Measurements from ENCODE around the gene FAM83B.

FAM83B gene

DNA sequence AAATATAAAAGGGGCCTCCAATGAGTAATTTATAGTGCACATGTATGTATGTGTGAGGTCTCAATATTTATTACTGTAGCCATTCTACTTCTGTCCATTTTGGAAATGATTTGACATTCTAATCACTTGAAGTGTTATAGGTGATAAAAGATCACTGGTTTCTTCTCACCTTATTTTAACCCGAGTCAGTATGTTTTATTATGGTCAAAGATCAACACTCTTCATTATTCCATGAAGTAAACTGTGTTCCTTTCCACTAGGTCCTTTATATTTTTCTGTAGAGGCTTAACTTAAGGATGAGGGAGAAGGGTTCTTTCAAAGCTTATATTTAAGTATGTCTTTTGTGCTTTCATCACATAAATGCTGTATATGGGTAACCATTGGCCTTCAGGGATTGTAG is 47.2 kb downstream of the FAM83B start:
- Histone ChIP-seq H3K4me3 (no peak overlapping the region), H3K4me1 (no peaks in the 10 kb centered on the region), H3K36me3 (replicated peaks) (no peaks in the 10 kb centered on the region), H3K9me3 (no peaks in the 10 kb centered on the region), H3K27me3 (ENCODE audit: low read depth) (no peaks in the 10 kb centered on the region)
- no peak for DNase-seq (ENCODE audit: low spot score in 2 of 2)
- in situ Hi-C loops (cut with MboI; ENCODE audit: low sequenced_read_pairs): no loop called here

DNA sequence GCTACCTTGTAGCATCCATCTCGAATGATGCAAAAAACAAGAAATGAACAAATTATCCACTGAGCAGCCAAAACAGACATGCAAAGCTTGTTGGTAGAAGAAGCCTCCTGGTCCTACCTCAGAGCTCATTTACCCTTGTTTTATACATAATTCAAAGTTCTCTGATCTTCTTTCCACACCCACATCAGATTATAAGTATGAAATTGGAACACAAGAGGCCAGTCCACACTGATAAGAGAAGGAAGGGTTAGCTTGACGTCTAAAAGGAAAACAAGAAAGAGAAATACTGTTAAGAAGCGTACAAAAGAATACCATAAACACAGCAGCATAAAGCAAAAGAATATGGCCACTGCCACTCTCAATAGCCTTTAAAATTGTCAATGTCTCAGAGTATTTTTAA is 49.7 kb downstream of the FAM83B start:
- no peaks in the 10 kb centered on the region for H3K9me3 ChIP-seq
- no peaks in the 10 kb centered on the region for H3K36me3 ChIP-seq (replicated peaks)
- no peak overlapping the region for H3K4me3 ChIP-seq
- no peaks in the 10 kb centered on the region for H3K27me3 ChIP-seq (ENCODE audit: low read depth)
- DNase-seq (ENCODE audit: low spot score in 2 of 2): no peak
- in situ Hi-C loops (cut with MboI; ENCODE audit: low sequenced_read_pairs): no loop called here
- H3K4me1 ChIP-seq: no peaks in the 10 kb centered on the region

DNA sequence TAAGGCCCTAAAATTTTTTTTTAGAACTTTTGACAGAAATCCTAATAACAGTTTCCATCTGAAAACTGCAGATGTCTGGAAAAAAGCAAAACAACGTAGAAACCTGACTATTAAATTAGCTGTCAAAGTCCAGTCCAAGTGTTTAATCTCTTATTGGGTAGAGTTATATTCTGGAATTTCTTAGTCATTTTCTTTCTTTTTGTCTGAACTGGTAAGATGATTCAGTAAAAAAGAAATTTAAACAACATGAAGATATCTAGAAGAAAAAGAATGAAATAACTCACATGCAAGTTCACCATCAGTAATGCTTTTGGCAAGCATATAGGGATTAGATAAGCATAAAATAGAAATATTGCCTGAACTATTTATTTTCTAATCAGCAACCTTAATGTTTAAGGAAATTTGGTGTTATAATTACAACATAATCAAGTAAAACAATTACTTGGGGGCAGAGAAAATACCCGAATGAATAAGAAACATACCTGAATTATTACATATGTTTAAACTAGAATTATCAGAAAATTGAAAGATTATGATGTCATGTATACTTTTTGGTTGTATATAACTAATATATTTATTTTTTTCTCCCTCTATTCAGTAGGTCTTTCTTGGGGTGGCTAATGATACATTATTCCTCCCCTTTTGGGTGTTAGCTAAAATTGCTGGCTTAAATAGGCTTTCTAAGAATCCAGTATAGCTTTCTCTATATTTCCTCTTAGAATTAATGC is 51.1 kb downstream of the FAM83B start:
- in situ Hi-C loops (cut with MboI; ENCODE audit: low sequenced_read_pairs): no loop called here
- Histone ChIP-seq H3K27me3 (ENCODE audit: low read depth) (no peaks in the 10 kb centered on the region), H3K4me3 (no peak overlapping the region), H3K36me3 (replicated peaks) (no peaks in the 10 kb centered on the region), H3K4me1 (no peaks in the 10 kb centered on the region), H3K9me3 (no peaks in the 10 kb centered on the region)
- DNase-seq (ENCODE audit: low spot score in 2 of 2): no peak

DNA sequence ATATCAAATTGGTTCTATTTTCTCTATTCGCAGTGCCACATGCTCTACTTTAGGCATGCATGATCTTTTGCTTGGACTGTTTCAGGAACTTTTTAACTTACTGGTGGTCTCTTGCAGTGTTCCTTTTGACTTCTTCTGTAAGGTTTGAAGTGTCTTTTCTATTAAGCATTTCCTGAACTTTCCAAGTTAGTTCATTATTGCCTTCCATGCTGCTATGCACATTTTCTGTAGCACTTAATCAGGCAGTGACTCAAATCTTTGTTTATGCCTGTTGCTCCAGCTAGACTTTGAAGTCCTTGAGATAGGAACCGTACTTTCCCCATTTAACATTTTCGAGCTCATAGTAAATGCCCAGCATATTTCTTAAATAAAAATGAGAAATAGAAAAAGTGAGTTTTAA is 52.2 kb downstream of the FAM83B start:
- Histone ChIP-seq H3K36me3 (replicated peaks) (no peaks in the 10 kb centered on the region), H3K4me3 (no peak overlapping the region), H3K4me1 (no peaks in the 10 kb centered on the region), H3K27me3 (ENCODE audit: low read depth) (no peaks in the 10 kb centered on the region), H3K9me3 (no peaks in the 10 kb centered on the region)
- in situ Hi-C loops (cut with MboI; ENCODE audit: low sequenced_read_pairs): no loop called here
- no peak for DNase-seq (ENCODE audit: low spot score in 2 of 2)

DNA sequence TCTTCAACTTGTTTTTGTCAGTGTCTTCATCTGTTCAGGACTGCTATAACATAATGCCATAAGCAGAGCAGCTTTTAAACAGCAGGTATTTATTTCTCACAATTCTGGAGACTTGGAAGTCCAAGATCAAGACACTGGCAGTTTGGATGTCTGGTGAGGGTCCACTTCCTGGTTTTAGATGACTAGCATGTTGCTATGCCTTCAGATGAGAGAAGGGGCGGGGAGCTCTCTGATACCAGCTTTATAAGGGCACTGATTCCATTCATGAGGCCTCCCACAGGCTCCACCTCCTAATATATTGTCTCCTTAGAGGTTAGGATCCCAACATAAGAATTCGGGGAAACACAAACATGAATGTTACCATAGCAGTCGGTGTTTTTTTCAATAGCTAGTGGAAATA is 52.9 kb downstream of the FAM83B start:
- H3K4me1 ChIP-seq: no peaks in the 10 kb centered on the region
- in situ Hi-C loops (cut with MboI; ENCODE audit: low sequenced_read_pairs): no loop called here
- DNase-seq (ENCODE audit: low spot score in 2 of 2): no peak

DNA sequence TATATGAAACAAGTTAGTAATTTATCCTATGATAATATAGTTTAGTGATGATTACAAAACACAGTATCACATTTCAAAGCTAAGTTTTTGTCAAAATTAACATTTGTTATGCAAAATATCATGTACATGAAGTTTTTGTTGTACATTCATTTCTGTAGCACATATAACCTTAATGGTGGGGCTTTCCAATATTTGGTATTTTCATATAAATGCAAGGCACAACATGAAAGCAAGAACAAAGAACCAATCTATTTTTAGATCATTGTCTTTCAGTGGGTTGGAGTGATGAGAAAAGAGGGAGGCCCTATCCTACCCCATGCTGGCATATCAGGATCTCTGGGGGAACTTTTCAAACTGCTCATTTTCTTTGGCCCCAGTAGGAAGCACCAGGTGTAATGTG is 53.4 kb downstream of the FAM83B start:
- H3K27me3 ChIP-seq (ENCODE audit: low read depth): no peaks in the 10 kb centered on the region
- H3K36me3 ChIP-seq (replicated peaks): no peaks in the 10 kb centered on the region
- in situ Hi-C loops (cut with MboI; ENCODE audit: low sequenced_read_pairs): no loop called here
- no peak overlapping the region for H3K4me3 ChIP-seq
- no peaks in the 10 kb centered on the region for H3K4me1 ChIP-seq
- no peaks in the 10 kb centered on the region for H3K9me3 ChIP-seq
- DNase-seq (ENCODE audit: low spot score in 2 of 2): no peak

More for the DNA sequence above, 52.9 kb downstream of the FAM83B start:
- Histone ChIP-seq H3K27me3 (ENCODE audit: low read depth) (no peaks in the 10 kb centered on the region), H3K4me3 (no peak overlapping the region), H3K9me3 (no peaks in the 10 kb centered on the region), H3K36me3 (replicated peaks) (no peaks in the 10 kb centered on the region)

DNA sequence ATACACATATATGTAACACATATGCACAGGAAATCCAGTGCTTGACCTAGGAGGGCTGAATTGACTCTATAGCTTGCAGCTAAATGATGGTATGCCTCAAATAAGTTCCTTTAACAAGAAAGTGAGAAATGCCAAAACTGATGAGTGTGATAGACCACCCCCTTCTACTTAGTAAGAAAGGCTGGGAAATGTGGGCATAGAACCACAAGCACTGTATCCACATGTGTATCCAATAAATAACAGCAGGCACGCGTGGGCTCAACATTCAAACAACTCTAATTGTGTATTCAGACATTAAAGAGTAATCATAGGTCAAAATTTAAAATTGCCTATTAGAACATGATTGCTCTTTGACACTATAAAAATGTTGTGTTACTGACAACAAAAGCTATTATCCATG is 54.1 kb downstream of the FAM83B start:
- DNase-seq (ENCODE audit: low spot score in 2 of 2): no peak
- H3K4me1 ChIP-seq: no peaks in the 10 kb centered on the region
- H3K4me3 ChIP-seq: no peak overlapping the region
- in situ Hi-C loops (cut with MboI; ENCODE audit: low sequenced_read_pairs): no loop called here
- H3K36me3 ChIP-seq (replicated peaks): no peaks in the 10 kb centered on the region
- H3K9me3 ChIP-seq: no peaks in the 10 kb centered on the region
- H3K27me3 ChIP-seq (ENCODE audit: low read depth): no peaks in the 10 kb centered on the region

DNA sequence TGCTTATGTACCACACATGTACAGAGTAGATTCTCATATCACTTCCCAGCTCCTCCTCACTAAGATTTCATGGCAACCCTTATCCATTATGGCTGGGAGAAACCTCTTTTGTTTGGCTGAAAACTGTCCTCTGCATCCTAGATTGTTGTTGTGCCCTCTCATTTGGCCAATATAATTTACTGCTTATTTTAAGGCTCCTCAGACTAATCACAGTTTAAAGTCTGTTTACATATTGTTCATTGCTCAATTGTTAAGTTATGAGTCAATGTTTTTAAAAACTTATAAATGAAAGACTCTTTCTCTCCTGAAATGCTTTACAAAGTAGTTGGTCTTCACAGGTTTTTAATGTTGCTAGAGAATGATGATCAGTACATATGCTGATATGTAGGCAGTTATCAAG is 57.3 kb downstream of the FAM83B start:
- H3K4me3 ChIP-seq: no peak overlapping the region
- no peak for DNase-seq (ENCODE audit: low spot score in 2 of 2)
- H3K4me1 ChIP-seq: no peaks in the 10 kb centered on the region
- in situ Hi-C loops (cut with MboI; ENCODE audit: low sequenced_read_pairs): no loop called here
- no peaks in the 10 kb centered on the region for H3K36me3 ChIP-seq (replicated peaks)
- no peaks in the 10 kb centered on the region for H3K9me3 ChIP-seq
- no peaks in the 10 kb centered on the region for H3K27me3 ChIP-seq (ENCODE audit: low read depth)

DNA sequence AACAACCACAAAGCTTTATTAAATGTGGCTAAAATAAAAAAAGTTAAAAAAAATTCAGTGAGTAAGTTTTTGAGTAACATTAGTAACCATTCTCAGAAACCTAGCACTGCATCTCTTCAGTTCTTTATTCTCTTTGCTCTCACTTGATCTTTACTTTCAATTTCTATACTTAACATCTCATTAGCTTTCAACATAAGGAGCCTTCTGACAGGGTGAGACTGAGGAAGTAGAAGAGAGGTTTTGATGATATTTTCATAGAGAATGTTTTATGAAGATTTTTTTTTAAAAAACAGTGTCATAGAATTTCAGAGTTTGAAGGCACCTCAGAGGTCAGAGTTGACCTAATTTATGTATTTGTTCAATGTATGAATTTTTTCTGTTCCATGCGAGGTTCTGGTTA is 60.8 kb downstream of the FAM83B start:
- H3K9me3 ChIP-seq: no peaks in the 10 kb centered on the region
- H3K27me3 ChIP-seq (ENCODE audit: low read depth): no peaks in the 10 kb centered on the region
- no peaks in the 10 kb centered on the region for H3K4me1 ChIP-seq
- no peak overlapping the region for H3K4me3 ChIP-seq
- DNase-seq (ENCODE audit: low spot score in 2 of 2): no peak
- in situ Hi-C loops (cut with MboI; ENCODE audit: low sequenced_read_pairs): no loop called here
- no peaks in the 10 kb centered on the region for H3K36me3 ChIP-seq (replicated peaks)

DNA sequence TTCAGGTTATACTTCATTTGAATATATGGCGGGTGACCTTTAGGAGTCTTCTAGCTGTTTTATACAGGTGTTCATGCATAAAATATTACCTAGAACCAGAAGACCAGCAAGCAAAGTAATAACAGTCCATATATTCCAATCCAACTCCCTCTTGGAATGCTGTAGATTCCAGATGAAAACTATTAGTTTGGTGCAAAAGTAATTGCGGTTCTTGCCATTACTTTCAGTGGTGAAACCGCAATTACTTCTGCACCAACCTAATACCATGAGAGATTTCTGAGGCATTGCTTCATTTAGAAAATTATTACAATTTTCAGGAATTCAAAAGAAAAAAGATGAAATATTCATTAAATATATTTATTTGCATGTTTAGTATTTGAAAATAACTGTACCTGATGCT is 62.6 kb downstream of the FAM83B start:
- DNase-seq (ENCODE audit: low spot score in 2 of 2): no peak
- in situ Hi-C loops (cut with MboI; ENCODE audit: low sequenced_read_pairs): no loop called here
- H3K27me3 ChIP-seq (ENCODE audit: low read depth): no peaks in the 10 kb centered on the region
- H3K4me1 ChIP-seq: no peaks in the 10 kb centered on the region
- no peaks in the 10 kb centered on the region for H3K9me3 ChIP-seq
- H3K4me3 ChIP-seq: no peak overlapping the region
- H3K36me3 ChIP-seq (replicated peaks): no peaks in the 10 kb centered on the region

DNA sequence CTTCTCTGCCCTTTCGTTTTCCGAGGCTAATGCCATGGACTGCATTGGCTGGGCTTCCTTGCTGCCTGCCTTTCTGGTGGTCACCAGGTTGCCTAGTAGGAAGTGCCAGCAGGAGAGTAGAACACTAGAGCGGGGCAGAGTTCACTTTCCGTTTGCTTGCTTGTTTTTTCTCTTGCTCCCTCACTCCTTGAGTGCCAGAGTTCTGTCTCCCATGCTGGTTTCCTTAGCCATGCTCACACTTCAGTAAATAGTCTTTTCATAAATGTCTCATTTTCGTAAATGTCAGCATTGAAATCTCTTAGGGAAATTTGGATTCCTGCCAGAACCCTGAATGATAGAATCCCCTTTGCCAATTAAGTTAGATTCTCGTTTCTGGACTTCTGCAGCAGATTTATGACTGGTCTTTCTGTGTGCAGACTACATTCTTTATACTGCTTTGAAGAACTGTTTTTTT is 63.9 kb downstream of the FAM83B start:
- in situ Hi-C loops (cut with MboI; ENCODE audit: low sequenced_read_pairs): no loop called here
- DNase-seq (ENCODE audit: low spot score in 2 of 2): no peak
- no peaks in the 10 kb centered on the region for H3K9me3 ChIP-seq
- H3K4me3 ChIP-seq: no peak overlapping the region
- no peaks in the 10 kb centered on the region for H3K36me3 ChIP-seq (replicated peaks)
- no peaks in the 10 kb centered on the region for H3K27me3 ChIP-seq (ENCODE audit: low read depth)
- no peaks in the 10 kb centered on the region for H3K4me1 ChIP-seq

DNA sequence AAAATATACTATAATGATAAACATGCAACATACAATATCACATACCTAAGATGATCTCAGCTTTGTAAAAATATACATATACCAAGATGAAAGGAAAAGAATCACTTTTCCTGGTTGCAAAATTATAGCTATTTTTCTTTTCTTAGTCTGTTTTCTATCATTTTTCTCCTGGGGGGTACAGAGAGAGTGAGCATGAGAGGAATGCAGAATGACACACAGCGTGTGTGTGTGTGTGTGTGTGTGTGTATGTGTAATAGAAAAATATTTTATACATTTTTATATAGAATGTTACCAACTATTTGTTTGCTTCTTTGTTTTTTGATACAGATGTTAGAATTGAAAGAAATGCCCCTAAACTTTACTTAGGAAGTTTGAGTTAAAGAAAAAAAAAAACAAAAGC is 64.3 kb downstream of the FAM83B start:
- H3K9me3 ChIP-seq: no peaks in the 10 kb centered on the region
- no peaks in the 10 kb centered on the region for H3K4me1 ChIP-seq
- in situ Hi-C loops (cut with MboI; ENCODE audit: low sequenced_read_pairs): no loop called here
- no peaks in the 10 kb centered on the region for H3K27me3 ChIP-seq (ENCODE audit: low read depth)
- no peak overlapping the region for H3K4me3 ChIP-seq
- H3K36me3 ChIP-seq (replicated peaks): no peaks in the 10 kb centered on the region
- DNase-seq (ENCODE audit: low spot score in 2 of 2): no peak

DNA sequence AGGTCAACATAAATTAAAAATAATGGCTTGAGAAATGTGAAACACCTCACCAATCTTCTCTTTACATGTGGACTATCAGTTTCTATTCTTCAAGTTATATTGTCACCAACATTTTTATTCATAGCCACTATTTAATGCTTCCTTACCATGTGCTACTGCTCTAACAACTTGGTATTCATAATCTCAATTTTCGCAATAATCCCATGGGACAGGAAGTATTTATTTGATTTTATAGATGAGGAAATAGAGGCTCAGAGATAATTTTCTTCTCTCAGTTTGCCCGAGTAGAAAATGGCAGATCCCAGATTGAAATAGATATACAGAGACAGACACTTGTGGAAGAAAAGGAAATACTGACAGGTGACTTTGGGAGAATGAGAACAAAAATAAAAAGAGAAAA is 66.6 kb downstream of the FAM83B start:
- no peaks in the 10 kb centered on the region for H3K9me3 ChIP-seq
- DNase-seq (ENCODE audit: low spot score in 2 of 2): no peak
- no peaks in the 10 kb centered on the region for H3K4me1 ChIP-seq
- no peaks in the 10 kb centered on the region for H3K27me3 ChIP-seq (ENCODE audit: low read depth)
- H3K4me3 ChIP-seq: no peak overlapping the region
- in situ Hi-C loops (cut with MboI; ENCODE audit: low sequenced_read_pairs): no loop called here
- no peaks in the 10 kb centered on the region for H3K36me3 ChIP-seq (replicated peaks)

DNA sequence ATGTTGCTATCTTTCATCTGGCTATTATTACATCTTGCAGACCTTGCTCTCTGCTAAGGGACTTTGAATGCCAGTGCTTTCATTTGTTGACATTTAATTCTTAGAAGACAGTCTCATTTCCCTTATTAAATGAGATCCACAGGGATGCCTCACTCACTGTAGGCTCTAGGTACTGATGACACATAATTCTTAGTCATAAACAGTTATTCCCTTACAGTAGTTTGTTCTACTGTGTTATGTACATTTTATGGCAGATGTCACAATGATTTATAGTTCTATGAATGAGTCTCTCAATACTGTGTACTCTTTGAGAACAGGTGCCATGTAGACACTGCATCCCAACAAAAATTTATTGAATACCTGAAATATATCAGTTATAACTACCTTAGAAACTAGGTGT is 70.3 kb downstream of the FAM83B start:
- Histone ChIP-seq H3K36me3 (replicated peaks) (no peaks in the 10 kb centered on the region), H3K9me3 (no peaks in the 10 kb centered on the region), H3K4me1 (no peaks in the 10 kb centered on the region), H3K27me3 (ENCODE audit: low read depth) (no peaks in the 10 kb centered on the region), H3K4me3 (no peak overlapping the region)
- no peak for DNase-seq (ENCODE audit: low spot score in 2 of 2)
- in situ Hi-C loops (cut with MboI; ENCODE audit: low sequenced_read_pairs): no loop called here

DNA sequence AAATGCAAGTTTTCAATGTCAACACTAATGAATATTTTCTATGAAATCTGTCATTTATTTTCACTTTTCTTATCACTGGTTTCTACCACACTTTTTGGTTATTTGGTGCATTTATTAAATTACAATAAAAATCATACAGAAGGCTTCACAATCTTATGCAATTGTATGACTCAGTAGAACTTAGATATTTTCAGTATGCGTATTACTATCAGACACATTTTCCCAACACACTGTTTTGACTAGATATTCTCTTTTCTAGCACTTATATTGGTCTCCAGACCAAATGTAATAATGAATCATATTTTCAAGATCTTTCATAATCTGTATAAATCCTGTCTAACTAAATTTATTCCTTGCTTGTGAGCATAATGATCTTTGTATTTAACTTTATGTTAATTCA is 74.1 kb downstream of the FAM83B start:
- in situ Hi-C loops (cut with MboI; ENCODE audit: low sequenced_read_pairs): no loop called here
- DNase-seq (ENCODE audit: low spot score in 2 of 2): no peak
- H3K4me1 ChIP-seq: no peaks in the 10 kb centered on the region
- H3K27me3 ChIP-seq (ENCODE audit: low read depth): no peaks in the 10 kb centered on the region
- H3K9me3 ChIP-seq: no peaks in the 10 kb centered on the region
- H3K4me3 ChIP-seq: no peak overlapping the region
- no peaks in the 10 kb centered on the region for H3K36me3 ChIP-seq (replicated peaks)

All from HAP-1 (cell line).